PC-3 (cell line): Measurements from ENCODE around the gene SH3PXD2B. TPM values are rescaled to one million over a fixed set of nuclear protein-coding genes. Genes with fewer than 3 reads are reported as not detected.

Experiments used
- ATAC-seq: fragments of 200-7000 bp; cut with Tn5 transposase; 2 replicates; pipeline ENCODE4 v1.9.1; 2020; ENCODE audit warnings: mild to moderate bottlenecking, moderate library complexity
- Bru-seq: library from RNA; stranded (reverse); fragments of 400-500 nt; gene quantifications from one replicate; lab custom pipeline; 2021; lab: Mats Ljungman, UMichigan
- BruChase-seq, 2 experiments: library from RNA; stranded (reverse); fragments of 400-500 nt; gene quantifications; one replicate each; lab custom pipeline; 2021; lab: Mats Ljungman, UMichigan
- BruUV-seq: library from RNA; stranded (reverse); fragments of 400-500 nt; replicated peaks from 2 replicates; lab custom pipeline; 2021; lab: Mats Ljungman, UMichigan
- CTCF ChIA-PET: fragments of 300-600 bp; sonication (Branson Sonifier 250); formaldehyde crosslinking; loops from one replicate; lab custom pipeline; 2022; ENCODE audit warnings: antibody characterized with exemption; lab: Charles Lee
- POLR2A ChIA-PET: fragments of 300-600 bp; sonication (Branson Sonifier 250); formaldehyde crosslinking; loops from one replicate; lab custom pipeline; 2022; ENCODE audit warnings: antibody characterized with exemption; ENCODE audit not compliant: unreplicated experiment; lab: Charles Lee
- DNase-seq: peaks from one replicate; pipeline ENCODE4 v3.0.0-alpha.2; 2015
- H2AFZ ChIP-seq: fragments of 300-600 bp; sonication (generic); 2 replicates; pipeline ENCODE4 v1.6.0; 2016; ENCODE audit warnings: antibody characterized with exemption, low read length
- H3F3A ChIP-seq: fragments of 300-600 bp; sonication (generic); one replicate; pipeline ENCODE4 v1.6.0; 2017; ENCODE audit warnings: antibody characterized with exemption, low read length, control low read depth, mild to moderate bottlenecking; ENCODE audit not compliant: unreplicated experiment
- H3K27ac ChIP-seq: fragments of 300-600 bp; sonication (generic); 2 replicates; pipeline ENCODE4 v1.5.1; 2016; ENCODE audit warnings: mild to moderate bottlenecking, low read length
- H3K27me3 ChIP-seq: fragments of 300-600 bp; sonication (generic); 2 replicates; pipeline ENCODE4 v1.6.1; 2016; ENCODE audit warnings: low read length, mixed read lengths
- H3K36me3 ChIP-seq: fragments of 300-600 bp; sonication (generic); 2 replicates; pipeline ENCODE4 v1.6.1; 2016; ENCODE audit warnings: low read depth, mixed run types, low read length, mixed read lengths
- H3K4me1 ChIP-seq: fragments of 300-600 bp; sonication (generic); 2 replicates; pipeline ENCODE4 v1.5.1; 2016; ENCODE audit warnings: low read length; ENCODE audit not compliant: insufficient read depth
- H3K4me2 ChIP-seq: fragments of 300-600 bp; sonication (generic); 2 replicates; pipeline ENCODE4 v1.6.0; 2016; ENCODE audit warnings: low read length
- H3K4me3 ChIP-seq: fragments of 300-600 bp; sonication (generic); 2 replicates; pipeline ENCODE4 v1.5.1; 2016; ENCODE audit warnings: mild to moderate bottlenecking, low read length, mixed read lengths
- H3K79me2 ChIP-seq: fragments of 300-600 bp; sonication (generic); 2 replicates; pipeline ENCODE4 v1.6.1; 2017; ENCODE audit warnings: low read length, mixed read lengths
- H3K9ac ChIP-seq: fragments of 300-600 bp; sonication (generic); 2 replicates; pipeline ENCODE4 v1.6.0; 2016; ENCODE audit warnings: mild to moderate bottlenecking, low read length
- H3K9me2 ChIP-seq: fragments of 300-600 bp; sonication (generic); replicated peaks from 2 replicates; pipeline ENCODE4 v1.6.1; 2016; ENCODE audit warnings: mixed run types, low read length, mixed read lengths
- H3K9me3 ChIP-seq: fragments of 300-600 bp; sonication (generic); 2 replicates; pipeline ENCODE4 v1.6.1; 2016; ENCODE audit warnings: low read length, mixed read lengths
- H4K20me1 ChIP-seq: fragments of 300-600 bp; sonication (generic); 2 replicates; pipeline ENCODE4 v1.6.1; 2016; ENCODE audit warnings: low read length, mixed read lengths
- CTCF ChIP-seq: fragments of 300-600 bp; sonication (generic); conservative IDR thresholded peaks from 2 replicates; pipeline ENCODE4 v1.5.1; 2017; ENCODE audit warnings: antibody characterized with exemption, low read depth, mild to moderate bottlenecking, low read length
- EZH2 ChIP-seq: fragments of 300-600 bp; sonication (generic); IDR thresholded peaks from one replicate; pipeline ENCODE4 v1.6.1; 2017; ENCODE audit warnings: antibody characterized with exemption, mild to moderate bottlenecking, low read length; ENCODE audit not compliant: unreplicated experiment
- EZH2phosphoT487 ChIP-seq: fragments of 300-600 bp; sonication (generic); IDR thresholded peaks from 2 replicates; pipeline ENCODE4 v1.6.1; 2018; ENCODE audit warnings: mild to moderate bottlenecking, antibody characterized with exemption, low read length, borderline replicate concordance
- intact Hi-C: fragments of 100-400 bp; cut with micrococcal nuclease; formaldehyde crosslinking; loops from 2 replicates; pipeline ENCODE4 v1.9.0; 2023
- long read RNA-seq: library from polyadenylated mRNA; unstranded; transcript quantifications from one replicate; pipeline ENCODE4 v2.0.0, GENCODE V29; 2021; ENCODE audit not compliant: unreplicated experiment
- total RNA-seq: library from RNA; depleted of rRNA; stranded (reverse); fragments of >200 nt; gene quantifications from 2 replicates; pipeline ENCODE4 v1.2.3, GENCODE V29; 2014; rRNA removed

Gene SH3PXD2B
- 8.9 and 9.8 TPM in 2 replicates for total RNA-seq
- percentile 52 among the genes with signal in this experiment for Bru-seq, nascent RNA
- percentile 55 among the genes with signal in this experiment for BruChase-seq, experiment 1, labeled RNA remaining after a 6-hour chase
- BruChase-seq, experiment 2, labeled RNA remaining after a 2-hour chase, result percentile 53 among the genes with signal in this experiment
- long read RNA-seq, full-length matches to known transcripts, result 1 of 12 reads
- long read RNA-seq, partial matches to known transcripts, result 6 of 12 reads
- long read RNA-seq, other reads (novel, unspliced or antisense), result 5 of 12 reads

DNA sequence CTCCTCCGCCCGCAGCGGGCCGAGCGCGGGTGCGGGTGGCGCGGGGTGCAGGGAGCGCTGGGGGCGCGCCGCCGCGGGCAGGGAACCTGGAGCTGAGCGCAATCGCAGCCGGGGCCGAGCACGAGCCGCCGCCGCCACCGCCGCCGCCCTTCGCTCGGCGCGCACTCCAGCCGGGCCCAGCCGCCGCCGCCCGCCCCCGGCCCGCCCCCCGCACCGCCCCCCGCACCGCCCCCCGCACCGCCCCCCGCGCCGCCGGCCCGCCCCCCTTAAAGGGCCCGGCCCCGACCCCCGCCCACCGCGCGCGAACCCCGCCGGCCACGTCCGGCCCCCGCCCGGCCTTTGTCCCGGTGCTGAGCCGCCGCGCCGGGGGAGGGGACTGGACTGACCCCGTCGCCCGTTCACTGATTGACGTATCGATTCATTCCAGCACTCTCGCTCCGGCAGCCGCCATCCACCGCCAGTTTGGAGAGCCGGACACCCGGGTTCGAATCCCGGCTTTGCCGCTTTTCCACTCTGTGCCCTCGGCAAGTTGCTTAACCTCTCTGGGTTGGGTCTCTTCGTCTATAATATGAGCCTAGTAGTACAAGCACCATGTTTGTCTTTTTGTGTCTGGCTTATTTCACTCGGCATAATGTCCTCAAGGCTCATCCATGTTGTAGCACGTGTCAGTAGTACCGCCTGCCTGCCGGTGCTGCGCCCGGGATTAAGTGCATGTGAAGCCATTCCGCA is at the start of gene SH3PXD2B:
Gene SH3PXD2B (minus strand): TSS at position 168 of the 729 bp plus-strand sequence. CDS start 173 bp downstream, outside the sequence.
- Histone ChIP-seq H4K20me1 (no peaks in the 10 kb centered on the region), H3F3A (no peaks in the 10 kb centered on the region), H3K79me2 (no peaks in the 10 kb centered on the region), H3K4me2 (peak within 1 kb of the TSS; percentile 93), H3K27ac (no peak within 1 kb of the TSS), H3K27me3 (no peaks in the 10 kb centered on the region), H3K36me3 (no peaks in the 10 kb centered on the region), H2AFZ (peak within 1 kb of the TSS; percentile 91), H3K9ac (peak within 1 kb of the TSS; percentile 54; the same call in 1 of the 2 replicates), H3K9me2 (no peaks in the 10 kb centered on the region), H3K4me3 (peak within 1 kb of the TSS; percentile 72), H3K4me1 (peaks cover 34% of the 10 kb centered on the region), H3K9me3 (no peaks in the 10 kb centered on the region)
- no TSS peak for BruUV-seq
- TF ChIP-seq EZH2phosphoT487 (no peak), CTCF (no peak), EZH2 (no peak)
- ChIA-PET POLR2A (interaction anchor here (0.5 kb wide), 1 partner anchor 504 kb away, joined by 8 read pairs; no protein-coding TSS in a partner anchor), CTCF (no interaction called here)
- intact Hi-C loops, result loop anchor here (5.0 to 10.0 kb wide), 2 partner anchors 92 to 170 kb away; partner anchors contain the start of gene UBTD2
- ATAC-seq (peak; percentile 64), DNase-seq (peak; percentile 54)

DNA sequence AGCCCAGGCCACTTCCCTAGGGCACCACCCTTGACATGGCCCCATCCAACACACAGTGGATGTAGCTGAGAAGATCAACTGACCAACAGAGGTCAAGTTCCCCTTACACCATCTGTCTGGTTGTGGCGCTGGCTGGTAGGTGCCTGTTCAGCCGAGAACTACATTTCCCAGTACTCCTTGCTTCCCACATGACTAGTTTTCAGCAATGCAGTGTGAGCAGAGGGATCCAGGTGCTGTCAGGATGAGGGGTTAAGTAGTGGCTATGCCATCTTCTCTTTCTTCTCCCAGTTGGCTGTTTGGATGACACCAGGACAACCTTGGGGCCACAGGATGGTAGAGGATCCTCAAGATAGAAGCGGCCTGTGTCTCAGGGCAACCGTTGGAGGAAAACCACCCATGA is 48.6 kb upstream of the SH3PXD2B start:
- CTCF ChIA-PET, result no interaction called here
- no peak overlapping the region for H3K27ac ChIP-seq
- TF ChIP-seq EZH2 (no peak), CTCF (no peak)
- H3K79me2 ChIP-seq, result no peaks in the 10 kb centered on the region
- H3K9ac ChIP-seq, result no peak overlapping the region
- POLR2A ChIA-PET, result no interaction called here
- no peaks in the 10 kb centered on the region for H4K20me1 ChIP-seq
- H3K4me1 ChIP-seq, result no peaks in the 10 kb centered on the region
- ATAC-seq, result peak; percentile 64; the same call in 1 of the 2 replicates
- H3K9me2 ChIP-seq, result no peaks in the 10 kb centered on the region
- peaks cover 12% of the 10 kb centered on the region; the same call in 1 of the 2 replicates for H3K27me3 ChIP-seq
- no peak overlapping the region for H3K4me2 ChIP-seq
- peak; percentile 13 for DNase-seq
- intact Hi-C loops, result no loop called here
- BruUV-seq, result no TSS peak
- H3K36me3 ChIP-seq, result no peaks in the 10 kb centered on the region
- H3F3A ChIP-seq, result no peaks in the 10 kb centered on the region
- no peak overlapping the region for H3K4me3 ChIP-seq
- no peaks in the 10 kb centered on the region for H3K9me3 ChIP-seq
- H2AFZ ChIP-seq, result no peak overlapping the region
